Right atrium auricular region (tissue), 2 donors: ENCODE measurements around the gene GJB5. TPM values are rescaled to one million over a fixed set of nuclear protein-coding genes. Genes with fewer than 3 reads are reported as not detected.

ENCODE experiments used
- DNase-seq: peaks from one replicate; pipeline ENCODE4 v3.0.0-alpha.2; 2019; ENCODE audit warnings: low spot score
- H3K27ac ChIP-seq, 2 donors: fragments of 200-600 bp; sonication (generic); 1 replicate in 1 of 2; 2 replicates in 1 of 2; pipeline ENCODE4 v1.5.1; 2016 to 2019
- H3K27me3 ChIP-seq, 2 donors: fragments of 200-600 bp; sonication (generic); one replicate each; pipeline versions ENCODE4 v1.5.1 to v1.6.0; 2017 to 2019
- H3K36me3 ChIP-seq: fragments of 200-600 bp; sonication (generic); one replicate; pipeline ENCODE4 v1.5.1; 2016
- H3K4me1 ChIP-seq, 2 donors: fragments of 200-600 bp; sonication (generic); one replicate each; pipeline versions ENCODE4 v1.5.1 to v1.6.0; 2017 to 2019
- H3K4me3 ChIP-seq, 2 donors: fragments of 200-600 bp; sonication (generic); 1 replicate in 1 of 2; 2 replicates in 1 of 2; pipeline ENCODE4 v1.5.1; 2017 to 2019; ENCODE audit warnings: mild to moderate bottlenecking in 1 of 2, moderate library complexity in 1 of 2
- H3K9me3 ChIP-seq, 2 donors: fragments of 200-600 bp; sonication (generic); one replicate each; pipeline ENCODE4 v1.5.1; 2019
- total RNA-seq, 2 donors: library from RNA; depleted of rRNA; stranded (reverse); fragments of >200 nt; gene quantifications; one replicate each; pipeline ENCODE4 v1.1.0, GENCODE V29; 2016
- TF ChIP-seq, protein P1 (sequence below), 2 donors: fragments of 200-600 bp; sonication (generic); IDR thresholded peaks; one replicate each; pipeline ENCODE4 v1.5.1; 2019; ENCODE audit warnings: antibody characterized with exemption in 2 of 2

GJB5 gene
- not detected for total RNA-seq

DNA sequence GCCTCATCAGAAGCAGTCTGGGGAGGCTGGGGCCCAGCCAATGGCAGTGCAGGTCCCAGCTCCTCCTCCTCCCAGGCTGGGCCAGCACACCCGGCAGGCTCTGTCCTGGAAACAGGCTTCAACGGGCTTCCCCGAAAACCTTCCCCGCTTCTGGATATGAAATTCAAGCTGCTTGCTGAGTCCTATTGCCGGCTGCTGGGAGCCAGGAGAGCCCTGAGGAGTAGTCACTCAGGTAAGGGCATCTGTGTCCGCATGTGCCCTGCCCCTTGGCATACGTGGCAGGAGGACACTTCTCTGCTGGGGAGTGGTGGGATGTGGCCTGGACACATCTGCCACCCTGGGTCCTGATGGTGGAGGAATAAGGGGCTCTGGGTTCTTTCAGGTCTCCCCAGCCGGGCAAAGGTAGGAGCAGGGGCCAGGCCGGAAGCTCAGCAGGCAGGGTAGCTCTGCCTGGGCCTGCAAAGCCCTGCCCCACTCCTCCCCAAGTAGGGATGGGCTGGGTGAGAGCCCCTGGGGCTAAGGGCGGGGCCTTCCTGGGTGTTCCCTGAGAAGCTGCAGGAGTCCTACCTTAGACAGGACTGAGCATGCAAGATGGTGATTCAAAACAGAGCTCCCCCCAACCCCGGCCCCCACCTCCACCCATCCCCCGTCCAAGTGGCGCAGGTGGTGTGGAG, at the start of gene GJB5:
Gene GJB5 (plus strand): TSS at position 84 of the 674 bp plus-strand sequence. CDS start 2,284 bp downstream, outside the sequence.
- Histone ChIP-seq H3K9me3 (no peaks in the 10 kb centered on the region), H3K4me3 (no peak within 1 kb of the TSS), H3K36me3 (no peaks in the 10 kb centered on the region), H3K27ac (no peak within 1 kb of the TSS), H3K27me3 (no peaks in the 10 kb centered on the region), H3K4me1 (peaks cover 0 to under 1% of the 10 kb centered on the region in 2 donors)
- TF ChIP-seq, protein P1, sequence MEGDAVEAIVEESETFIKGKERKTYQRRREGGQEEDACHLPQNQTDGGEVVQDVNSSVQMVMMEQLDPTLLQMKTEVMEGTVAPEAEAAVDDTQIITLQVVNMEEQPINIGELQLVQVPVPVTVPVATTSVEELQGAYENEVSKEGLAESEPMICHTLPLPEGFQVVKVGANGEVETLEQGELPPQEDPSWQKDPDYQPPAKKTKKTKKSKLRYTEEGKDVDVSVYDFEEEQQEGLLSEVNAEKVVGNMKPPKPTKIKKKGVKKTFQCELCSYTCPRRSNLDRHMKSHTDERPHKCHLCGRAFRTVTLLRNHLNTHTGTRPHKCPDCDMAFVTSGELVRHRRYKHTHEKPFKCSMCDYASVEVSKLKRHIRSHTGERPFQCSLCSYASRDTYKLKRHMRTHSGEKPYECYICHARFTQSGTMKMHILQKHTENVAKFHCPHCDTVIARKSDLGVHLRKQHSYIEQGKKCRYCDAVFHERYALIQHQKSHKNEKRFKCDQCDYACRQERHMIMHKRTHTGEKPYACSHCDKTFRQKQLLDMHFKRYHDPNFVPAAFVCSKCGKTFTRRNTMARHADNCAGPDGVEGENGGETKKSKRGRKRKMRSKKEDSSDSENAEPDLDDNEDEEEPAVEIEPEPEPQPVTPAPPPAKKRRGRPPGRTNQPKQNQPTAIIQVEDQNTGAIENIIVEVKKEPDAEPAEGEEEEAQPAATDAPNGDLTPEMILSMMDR (IDR thresholded peaks at IDR 0.05): no peak
- no peak for DNase-seq

DNA sequence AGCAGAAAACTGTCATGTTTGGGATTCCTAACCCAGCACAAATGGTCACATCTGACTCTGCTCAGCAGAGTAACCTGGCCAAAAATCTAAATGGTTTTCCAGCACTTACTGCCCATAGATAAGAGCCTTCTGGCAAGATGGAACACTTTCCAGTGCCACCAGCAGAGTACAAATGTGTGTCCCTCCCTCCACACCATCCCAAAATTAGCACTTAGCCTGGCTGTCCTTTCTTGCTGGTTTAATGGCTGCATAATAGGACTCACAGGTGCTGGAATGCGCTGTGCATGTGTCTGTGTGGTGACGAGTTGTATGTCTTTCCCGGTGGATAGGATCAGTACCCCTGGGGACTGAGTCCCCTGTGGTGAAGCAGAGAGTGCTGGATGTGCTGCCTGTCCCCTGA, 49.8 kb upstream of the GJB5 start:
- Histone ChIP-seq H3K36me3 (no peaks in the 10 kb centered on the region), H3K4me1 (no peaks in the 10 kb centered on the region), H3K9me3 (no peaks in the 10 kb centered on the region), H3K27me3 (no peaks in the 10 kb centered on the region), H3K4me3 (no peak overlapping the region), H3K27ac (no peak overlapping the region)
- TF ChIP-seq, protein P1 (IDR thresholded peaks at IDR 0.05): no peak
- DNase-seq: no peak

DNA sequence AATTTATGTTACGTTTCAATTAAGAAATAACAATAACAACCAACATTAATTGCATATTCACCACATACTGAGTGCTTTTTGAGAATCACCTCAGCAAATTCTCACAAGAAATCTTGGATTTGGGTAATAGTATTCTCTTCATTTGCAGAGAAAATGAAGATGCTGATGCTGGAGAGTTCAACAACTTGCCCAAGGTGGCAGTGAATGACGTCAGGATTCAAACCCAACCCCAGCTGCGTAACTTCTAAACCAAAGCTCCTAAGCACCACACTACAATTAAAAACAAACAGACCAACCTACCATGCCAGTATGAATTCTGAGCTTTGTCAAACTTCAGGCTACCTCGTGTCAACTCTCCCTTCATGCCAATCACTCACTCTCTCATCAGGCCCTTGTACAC, 46.7 kb upstream of the GJB5 start:
- TF ChIP-seq, protein P1 (IDR thresholded peaks at IDR 0.05): no peak
- H3K27ac ChIP-seq: no peak overlapping the region
- no peak overlapping the region for H3K4me3 ChIP-seq
- no peaks in the 10 kb centered on the region for H3K36me3 ChIP-seq
- H3K9me3 ChIP-seq: no peaks in the 10 kb centered on the region
- H3K27me3 ChIP-seq: no peaks in the 10 kb centered on the region
- no peak for DNase-seq
- H3K4me1 ChIP-seq: no peaks in the 10 kb centered on the region

DNA sequence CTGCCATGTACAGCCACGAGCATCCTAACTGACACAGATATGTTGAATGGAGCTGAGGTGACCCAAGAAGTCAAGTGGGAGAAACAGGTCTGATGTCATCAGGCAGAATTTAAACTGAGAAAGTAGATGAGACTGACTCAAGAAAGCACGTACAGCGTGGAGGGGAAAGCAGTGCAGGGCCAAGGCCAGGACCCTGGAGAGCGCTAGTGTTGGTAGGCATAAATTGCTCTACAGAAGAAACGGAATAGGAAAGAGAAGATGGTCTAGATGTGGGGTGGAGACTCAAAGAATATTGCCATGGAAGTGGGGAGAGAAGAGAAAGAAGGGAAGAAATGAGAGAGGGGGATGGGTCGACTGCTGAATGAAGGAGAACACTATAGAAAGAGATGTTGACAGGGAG, 45.3 kb upstream of the GJB5 start:
- Histone ChIP-seq H3K4me3 (no peak overlapping the region), H3K9me3 (no peaks in the 10 kb centered on the region), H3K27me3 (no peaks in the 10 kb centered on the region), H3K36me3 (no peaks in the 10 kb centered on the region), H3K4me1 (no peaks in the 10 kb centered on the region), H3K27ac (no peak overlapping the region)
- TF ChIP-seq, protein P1 (IDR thresholded peaks at IDR 0.05): no peak
- DNase-seq: no peak

DNA sequence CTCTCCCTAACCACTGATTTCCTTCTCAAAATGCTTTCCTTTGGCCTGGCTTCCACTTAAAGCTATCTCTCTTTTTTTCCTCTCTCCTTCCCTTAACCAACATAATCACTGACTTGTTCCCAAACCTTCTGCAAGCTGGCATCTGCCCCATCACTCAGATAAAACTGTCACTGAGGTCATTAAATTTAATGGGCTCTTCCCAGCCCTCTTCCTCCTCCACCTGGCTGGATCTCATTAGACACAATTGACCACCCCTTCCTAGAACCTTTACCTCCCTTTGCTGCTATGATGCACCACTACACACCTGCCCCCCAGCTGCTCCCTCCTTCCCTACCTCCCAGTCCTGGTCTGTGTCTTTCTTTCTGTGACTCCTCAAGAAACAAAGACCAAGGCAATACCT, 44.0 kb upstream of the GJB5 start:
- Histone ChIP-seq H3K4me3 (no peak overlapping the region), H3K27ac (no peak overlapping the region), H3K9me3 (no peaks in the 10 kb centered on the region), H3K4me1 (no peaks in the 10 kb centered on the region), H3K27me3 (no peaks in the 10 kb centered on the region), H3K36me3 (no peaks in the 10 kb centered on the region)
- no peak for DNase-seq
- TF ChIP-seq, protein P1 (IDR thresholded peaks at IDR 0.05): no peak

DNA sequence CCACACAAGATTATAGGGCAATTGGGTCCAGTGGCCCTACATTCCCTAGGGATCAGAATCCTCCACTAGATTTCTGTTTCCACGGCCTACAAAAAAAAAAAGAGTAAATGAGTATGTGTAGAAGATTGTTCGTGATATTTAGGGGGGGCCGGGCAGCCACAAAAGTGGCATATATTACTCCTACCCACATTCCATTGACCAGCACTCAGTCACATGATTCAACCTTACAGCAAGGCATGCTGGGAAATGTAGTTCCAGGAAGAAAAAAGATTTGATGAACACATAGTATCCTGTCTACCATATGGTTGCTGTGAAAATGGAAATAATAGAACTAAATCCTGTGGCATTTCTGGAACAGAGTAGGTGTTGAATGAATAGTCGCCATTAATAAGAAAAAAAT, 43.4 kb upstream of the GJB5 start:
- Histone ChIP-seq H3K4me3 (no peak overlapping the region), H3K9me3 (no peaks in the 10 kb centered on the region), H3K27me3 (no peaks in the 10 kb centered on the region), H3K27ac (no peak overlapping the region), H3K36me3 (no peaks in the 10 kb centered on the region), H3K4me1 (no peaks in the 10 kb centered on the region)
- DNase-seq: no peak
- TF ChIP-seq, protein P1 (IDR thresholded peaks at IDR 0.05): no peak
